Neural cell (in vitro differentiated cells): ENCODE data around the gene LBHD1. TPM values are rescaled to one million over a fixed set of nuclear protein-coding genes. Genes with fewer than 3 reads are reported as not detected.

Source experiments
- H2AFZ ChIP-seq: fragments of 200-600, 300-800 bp; sonication (generic), shearing (Covaris generic); 2 replicates; pipeline ENCODE4 v1.6.0; 2014; ENCODE audit warnings: low read depth, mild to moderate bottlenecking, antibody characterized with exemption, low read length, moderate library complexity
- H3F3A ChIP-seq: fragments of 200-600 bp; shearing (Covaris generic); 2 replicates; pipeline ENCODE4 v1.6.1; 2016; ENCODE audit warnings: mild to moderate bottlenecking, moderate library complexity, mixed read lengths, antibody characterized with exemption, low read length; ENCODE audit not compliant: insufficient read depth, poor library complexity, severe bottlenecking
- H3K27ac ChIP-seq: fragments of 200-600, 300-800 bp; sonication (generic), shearing (Covaris generic); 2 replicates; pipeline ENCODE4 v1.5.1; 2014; ENCODE audit warnings: mild to moderate bottlenecking, low read length, moderate library complexity
- H3K27me3 ChIP-seq: fragments of 300-800, 200-600 bp; sonication (generic), shearing (Covaris generic); 2 replicates; pipeline ENCODE4 v1.6.0; 2014; ENCODE audit warnings: mild to moderate bottlenecking, low read depth, low read length, moderate library complexity; ENCODE audit not compliant: insufficient read depth
- H3K36me3 ChIP-seq: fragments of 300-800, 200-600 bp; sonication (generic), shearing (Covaris generic); 2 replicates; pipeline ENCODE4 v1.5.1; 2014; ENCODE audit warnings: mild to moderate bottlenecking, antibody characterized with exemption, low read length, moderate library complexity; ENCODE audit not compliant: insufficient read depth
- H3K4me2 ChIP-seq: fragments of 300-800, 200-600 bp; sonication (generic), shearing (Covaris generic); 2 replicates; pipeline ENCODE4 v1.6.0; 2014; ENCODE audit warnings: mild to moderate bottlenecking, low read length
- H3K4me3 ChIP-seq: fragments of 300-800, 200-600 bp; sonication (generic), shearing (Covaris generic); 2 replicates; pipeline ENCODE4 v1.5.1; 2014; ENCODE audit warnings: mild to moderate bottlenecking, low read length, moderate library complexity
- H3K79me2 ChIP-seq: fragments of 200-600 bp; shearing (Covaris generic); replicated peaks from 2 replicates; pipeline ENCODE4 v1.6.0; 2014; ENCODE audit warnings: mild to moderate bottlenecking, low read length, moderate library complexity; ENCODE audit not compliant: insufficient read depth
- H3K9ac ChIP-seq: fragments of 300-800, 200-600 bp; sonication (generic), shearing (Covaris generic); 2 replicates; pipeline ENCODE4 v1.6.1; 2016; ENCODE audit warnings: mild to moderate bottlenecking, low read length, mixed read lengths
- H3K9me2 ChIP-seq: fragments of 200-600 bp; shearing (Covaris generic); 2 replicates; pipeline ENCODE4 v1.6.1; 2016; ENCODE audit warnings: mild to moderate bottlenecking, low read length, mixed read lengths; ENCODE audit not compliant: insufficient read depth
- H3K9me3 ChIP-seq: fragments of 200-600, 300-800 bp; sonication (generic), shearing (Covaris generic); 2 replicates; pipeline ENCODE4 v1.6.1; 2016; ENCODE audit warnings: mild to moderate bottlenecking, mixed run types, low read length, moderate library complexity, mixed read lengths
- H4K20me1 ChIP-seq: fragments of 200-600 bp; shearing (Covaris generic); 2 replicates; pipeline ENCODE4 v1.6.1; 2016; ENCODE audit warnings: mild to moderate bottlenecking, mixed run types; ENCODE audit not compliant: insufficient read depth
- CTCF ChIP-seq: fragments of 450-650 bp; IDR thresholded peaks from 2 replicates; pipeline ENCODE4 v1.5.1; 2014; ENCODE audit warnings: antibody characterized with exemption, mild to moderate bottlenecking, moderate library complexity; ENCODE audit not compliant: poor library complexity, severe bottlenecking
- EP300 ChIP-seq: fragments of 450-650 bp; conservative IDR thresholded peaks from 2 replicates; pipeline ENCODE4 v1.6.1; 2014; ENCODE audit warnings: antibody characterized with exemption, mild to moderate bottlenecking, moderate library complexity; ENCODE audit not compliant: poor library complexity, severe bottlenecking
- EZH2 ChIP-seq: fragments of 200-600, 300-800 bp; shearing (Covaris generic), sonication (generic); IDR thresholded peaks from 2 replicates; pipeline ENCODE4 v1.6.1; 2014; ENCODE audit warnings: antibody characterized with exemption, low read length, borderline replicate concordance, mild to moderate bottlenecking; ENCODE audit not compliant: insufficient read depth, poor library complexity, severe bottlenecking
- MXI1 ChIP-seq: fragments of 450-650 bp; conservative IDR thresholded peaks from 2 replicates; pipeline ENCODE4 v1.6.1; 2014; ENCODE audit warnings: antibody characterized with exemption, mild to moderate bottlenecking; ENCODE audit not compliant: poor library complexity, severe bottlenecking
- POLR2AphosphoS5 ChIP-seq: IDR thresholded peaks from 2 replicates; pipeline ENCODE4 v1.6.1; 2012
- RAD21 ChIP-seq: fragments of 450-650 bp; conservative IDR thresholded peaks from 2 replicates; pipeline ENCODE4 v1.6.1; 2014; ENCODE audit warnings: antibody characterized with exemption, mild to moderate bottlenecking, moderate library complexity
- REST ChIP-seq: IDR thresholded peaks from 2 replicates; pipeline ENCODE4 v1.6.1; 2012; ENCODE audit warnings: borderline replicate concordance
- SMC3 ChIP-seq: fragments of 450-650 bp; conservative IDR thresholded peaks from 2 replicates; pipeline ENCODE4 v1.6.1; 2014; ENCODE audit warnings: antibody characterized with exemption, mild to moderate bottlenecking, moderate library complexity; ENCODE audit not compliant: poor library complexity
- TAF1 ChIP-seq: IDR thresholded peaks from 2 replicates; pipeline ENCODE4 v1.6.1; 2012; ENCODE audit warnings: low read depth
- polyA plus RNA-seq: library from polyadenylated mRNA; depleted of rRNA; stranded (reverse); fragments of >200 nt; gene quantifications from 2 replicates; pipeline ENCODE4 v1.2.3, GENCODE V29; 2014
- small RNA-seq, 3 experiments: library from RNA; depleted of rRNA; stranded (forward); fragments of <200 nt; gene quantifications; one replicate each; pipeline ENCODE3, GENCODE V24; 2012

The LBHD1 gene
- polyA plus RNA-seq, 1 donor from 2014 or later, result 10.6 TPM

- no peak overlapping the region for H3K27ac ChIP-seq
- no peaks in the 10 kb centered on the region for H3K9me2 ChIP-seq
- no peaks in the 10 kb centered on the region for H3K36me3 ChIP-seq
- no peak for TF ChIP-seq EZH2
- no peak for TF ChIP-seq EP300
- TF ChIP-seq POLR2AphosphoS5, result no peak
- no peak for TF ChIP-seq SMC3
- no peak for TF ChIP-seq MXI1
- no peaks in the 10 kb centered on the region for H4K20me1 ChIP-seq
- H3K4me3 ChIP-seq, result no peak overlapping the region
- no peaks in the 10 kb centered on the region for H3F3A ChIP-seq
- no peaks in the 10 kb centered on the region for H3K9me3 ChIP-seq
- H3K27me3 ChIP-seq, result peaks cover 8% of the 10 kb centered on the region
- no peak overlapping the region for H3K9ac ChIP-seq
- H2AFZ ChIP-seq, result no peak overlapping the region
- H3K79me2 ChIP-seq, result no peaks in the 10 kb centered on the region
- H3K4me2 ChIP-seq, result no peak overlapping the region
Measured at GRCh38 chr11:62614275-62614674, 57.8 kb downstream of the LBHD1 start.

- no peak overlapping the region for H3K4me2 ChIP-seq
- TF ChIP-seq TAF1 (no peak), SMC3 (no peak), CTCF (no peak), MXI1 (no peak), EZH2 (no peak), POLR2AphosphoS5 (no peak), RAD21 (no peak), REST (no peak), EP300 (no peak)
- no peaks in the 10 kb centered on the region for H3K9me3 ChIP-seq
- no peaks in the 10 kb centered on the region for H3F3A ChIP-seq
- no peaks in the 10 kb centered on the region for H3K79me2 ChIP-seq
- no peak overlapping the region for H3K4me3 ChIP-seq
- H3K27ac ChIP-seq, result no peak overlapping the region
- H3K9me2 ChIP-seq, result no peaks in the 10 kb centered on the region
- no peak overlapping the region for H2AFZ ChIP-seq
- H3K27me3 ChIP-seq, result peaks cover 8% of the 10 kb centered on the region
- H4K20me1 ChIP-seq, result no peaks in the 10 kb centered on the region
- H3K9ac ChIP-seq, result peak overlapping the region; percentile 3
- no peaks in the 10 kb centered on the region for H3K36me3 ChIP-seq
Measured at GRCh38 chr11:62613291-62613778, 58.7 kb downstream of the LBHD1 start.

Small RNAs within 50 kb of the gene (small RNA-seq; reads per million reads assigned to genes)
- 0 reads per million in 3 experiments for gene SNORA57

Other genes with a start within 250 kb of the LBHD1 start
- 0.11 and 0.12 TPM in 2 replicates for gene AHNAK, start 125.5 kb downstream of the LBHD1 start, polyA plus RNA-seq
- 1,473 and 1,555 TPM in 2 replicates for gene EEF1G, start 98.4 kb downstream of the LBHD1 start, polyA plus RNA-seq
- gene TUT1, start 80.7 kb downstream of the LBHD1 start, polyA plus RNA-seq, result 12.0 and 17.8 TPM in 2 replicates
- gene MTA2, start 70.4 kb downstream of the LBHD1 start, polyA plus RNA-seq, result 130 and 140 TPM in 2 replicates
- gene EML3, start 59.5 kb downstream of the LBHD1 start, polyA plus RNA-seq, result 0.38 and 2.5 TPM in 2 replicates
- 0.31 TPM in 1 of 2 replicates, not detected in the other for gene ROM1, start 59.0 kb downstream of the LBHD1 start, polyA plus RNA-seq
- 102 and 127 TPM in 2 replicates for gene B3GAT3, start 50.3 kb downstream of the LBHD1 start, polyA plus RNA-seq
- gene GANAB, start 25.7 kb downstream of the LBHD1 start, polyA plus RNA-seq, result 60.6 and 62.7 TPM in 2 replicates
- 6.5 and 7.5 TPM in 2 replicates for gene INTS5, start 19.0 kb downstream of the LBHD1 start, polyA plus RNA-seq
- gene C11orf98, start 7.1 kb downstream of the LBHD1 start, polyA plus RNA-seq, result 92.0 and 103 TPM in 2 replicates
- 6.3 and 16.0 TPM in 2 replicates for gene CSKMT, start 7.0 kb downstream of the LBHD1 start, polyA plus RNA-seq
- gene UQCC3, start 594 bp downstream of the LBHD1 start, polyA plus RNA-seq, result 6.8 and 8.4 TPM in 2 replicates
- 209 and 248 TPM in 2 replicates for gene UBXN1, start 6.8 kb upstream of the LBHD1 start, polyA plus RNA-seq
- 0.44 and 0.82 TPM in 2 replicates for gene LRRN4CL, start 17.3 kb upstream of the LBHD1 start, polyA plus RNA-seq
- gene BSCL2, start 35.2 kb upstream of the LBHD1 start, polyA plus RNA-seq, result 304 and 305 TPM in 2 replicates
- gene GNG3, start 35.4 kb upstream of the LBHD1 start, polyA plus RNA-seq, result 120 and 121 TPM in 2 replicates
- 27.5 and 29.3 TPM in 2 replicates for gene HNRNPUL2, start 55.2 kb upstream of the LBHD1 start, polyA plus RNA-seq
- gene TTC9C, start 56.2 kb upstream of the LBHD1 start, polyA plus RNA-seq, result 48.6 and 55.2 TPM in 2 replicates
- 8.5 and 20.9 TPM in 2 replicates for gene ZBTB3, start 81.9 kb upstream of the LBHD1 start, polyA plus RNA-seq
- gene POLR2G, start 89.3 kb upstream of the LBHD1 start, polyA plus RNA-seq, result 207 and 232 TPM in 2 replicates
- 55.2 and 61.7 TPM in 2 replicates for gene TAF6L, start 99.1 kb upstream of the LBHD1 start, polyA plus RNA-seq
- 24.5 and 28.1 TPM in 2 replicates for gene TMEM179B, start 115.1 kb upstream of the LBHD1 start, polyA plus RNA-seq
- 16.5 and 27.4 TPM in 2 replicates for gene TMEM223, start 119.7 kb upstream of the LBHD1 start, polyA plus RNA-seq
- gene NXF1, start 133.2 kb upstream of the LBHD1 start, polyA plus RNA-seq, result 26.0 and 32.1 TPM in 2 replicates
- gene STX5, start 159.8 kb upstream of the LBHD1 start, polyA plus RNA-seq, result 28.5 and 30.5 TPM in 2 replicates
- not detected in 2 replicates for gene TEX54, start 160.6 kb upstream of the LBHD1 start, polyA plus RNA-seq
- 50.4 and 71.7 TPM in 2 replicates for gene WDR74, start 167.3 kb upstream of the LBHD1 start, polyA plus RNA-seq
- gene SLC3A2, start 208.6 kb upstream of the LBHD1 start, polyA plus RNA-seq, result 176 and 182 TPM in 2 replicates
- not detected in 2 replicates for gene CHRM1, start 249.1 kb upstream of the LBHD1 start, polyA plus RNA-seq